AG10803 (cell line): ENCODE measurements around the gene RPE65.

Source experiments
- DNase-seq: peaks from one replicate; pipeline ENCODE4 v3.0.0; 2010; ENCODE audit warnings: low read depth
- H3K4me3 ChIP-seq: 2 replicates; pipeline ENCODE4 v1.5.1; 2011; ENCODE audit warnings: mild to moderate bottlenecking, low read length, control low read depth
- TF ChIP-seq, protein P1 (sequence below): conservative IDR thresholded peaks from 2 replicates; pipeline ENCODE4 v1.5.1; 2011; ENCODE audit warnings: mild to moderate bottlenecking, low read length, control low read depth, inconsistent platforms

Gene RPE65

GRCh38 chr1:68470388-68470970, 20.7 kb upstream of the RPE65 start:
- no peak overlapping the region for H3K4me3 ChIP-seq
- TF ChIP-seq, protein P1, sequence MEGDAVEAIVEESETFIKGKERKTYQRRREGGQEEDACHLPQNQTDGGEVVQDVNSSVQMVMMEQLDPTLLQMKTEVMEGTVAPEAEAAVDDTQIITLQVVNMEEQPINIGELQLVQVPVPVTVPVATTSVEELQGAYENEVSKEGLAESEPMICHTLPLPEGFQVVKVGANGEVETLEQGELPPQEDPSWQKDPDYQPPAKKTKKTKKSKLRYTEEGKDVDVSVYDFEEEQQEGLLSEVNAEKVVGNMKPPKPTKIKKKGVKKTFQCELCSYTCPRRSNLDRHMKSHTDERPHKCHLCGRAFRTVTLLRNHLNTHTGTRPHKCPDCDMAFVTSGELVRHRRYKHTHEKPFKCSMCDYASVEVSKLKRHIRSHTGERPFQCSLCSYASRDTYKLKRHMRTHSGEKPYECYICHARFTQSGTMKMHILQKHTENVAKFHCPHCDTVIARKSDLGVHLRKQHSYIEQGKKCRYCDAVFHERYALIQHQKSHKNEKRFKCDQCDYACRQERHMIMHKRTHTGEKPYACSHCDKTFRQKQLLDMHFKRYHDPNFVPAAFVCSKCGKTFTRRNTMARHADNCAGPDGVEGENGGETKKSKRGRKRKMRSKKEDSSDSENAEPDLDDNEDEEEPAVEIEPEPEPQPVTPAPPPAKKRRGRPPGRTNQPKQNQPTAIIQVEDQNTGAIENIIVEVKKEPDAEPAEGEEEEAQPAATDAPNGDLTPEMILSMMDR, result peak; percentile 81
- DNase-seq, result peak; percentile 29

DNA sequence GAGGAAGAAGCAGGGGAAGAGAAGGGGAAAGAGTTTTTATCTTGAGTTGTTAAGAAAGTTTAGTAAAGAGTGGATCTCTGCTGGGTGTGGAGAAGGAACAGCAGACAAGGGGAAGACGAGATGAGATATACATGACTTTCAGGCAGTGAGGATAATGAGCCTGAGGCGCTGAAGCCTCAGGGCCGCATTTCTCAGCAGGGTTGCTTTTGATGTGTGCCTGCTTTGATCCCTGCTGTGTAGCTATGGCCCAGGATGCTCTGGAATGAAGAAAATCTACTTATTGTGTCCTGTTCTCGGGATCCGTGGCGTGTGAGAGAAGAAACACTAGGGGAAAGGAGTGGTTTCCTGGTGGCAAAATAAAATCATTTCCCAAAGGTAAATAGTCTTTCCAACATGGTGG, 15.1 kb upstream of the RPE65 start:
- H3K4me3 ChIP-seq, result no peak overlapping the region
- TF ChIP-seq, protein P1, result no peak
- DNase-seq, result no peak

DNA sequence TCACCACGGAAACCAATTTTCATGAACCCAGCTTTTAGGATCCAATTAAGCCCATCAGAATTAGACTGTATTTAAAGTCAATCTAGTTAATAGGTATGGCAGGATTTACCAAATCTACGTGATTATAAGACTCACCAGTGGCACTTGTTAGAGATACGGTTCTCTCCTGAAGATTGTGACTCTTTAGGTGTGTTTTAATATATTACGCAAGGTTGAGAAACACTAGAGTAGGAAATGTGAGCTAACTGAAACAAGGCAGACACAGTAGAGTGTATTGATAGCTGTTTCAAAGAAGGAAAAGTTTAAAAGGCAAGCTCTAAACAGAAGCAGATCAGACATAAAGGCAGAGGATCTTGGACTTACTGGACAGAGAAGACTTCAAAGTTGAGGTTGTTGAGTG, 11.2 kb upstream of the RPE65 start:
- DNase-seq, result no peak
- TF ChIP-seq, protein P1, result no peak
- no peak overlapping the region for H3K4me3 ChIP-seq

GRCh38 chr1:68459796-68460195, 10.0 kb upstream of the RPE65 start:
- no peak overlapping the region for H3K4me3 ChIP-seq
- TF ChIP-seq, protein P1, result no peak
- DNase-seq, result no peak

- H3K4me3 ChIP-seq, result no peak overlapping the region
- no peak for DNase-seq
- TF ChIP-seq, protein P1, result no peak
Observed at GRCh38 chr1:68459091-68459490, 9.3 kb upstream of the RPE65 start.

- DNase-seq, result no peak
- no peak overlapping the region for H3K4me3 ChIP-seq
- TF ChIP-seq, protein P1, result no peak
Observed at GRCh38 chr1:68456202-68456601, 6.4 kb upstream of the RPE65 start.

- TF ChIP-seq, protein P1, result no peak
- DNase-seq, result no peak
Observed at GRCh38 chr1:68454534-68454933, 4.8 kb upstream of the RPE65 start.

More at GRCh38 chr1:68454534-68454933, 4.8 kb upstream of the RPE65 start:
- no peak overlapping the region for H3K4me3 ChIP-seq
